Retinal pigment epithelial cell (primary cell): ENCODE results near the gene SYNE2.

Source experiments
- DNase-seq: peaks from one replicate; pipeline ENCODE4 v3.0.0-alpha.2; 2010; ENCODE audit warnings: low read depth
- H3K4me3 ChIP-seq: 2 replicates; pipeline ENCODE4 v1.5.1; 2011; ENCODE audit warnings: mild to moderate bottlenecking, low read length, control low read depth, moderate library complexity
- TF ChIP-seq, protein P1 (sequence below): conservative IDR thresholded peaks from 2 replicates; pipeline ENCODE4 v1.5.1; 2011; ENCODE audit warnings: low read depth, low read length, control low read depth, inconsistent platforms

SYNE2 gene

DNA sequence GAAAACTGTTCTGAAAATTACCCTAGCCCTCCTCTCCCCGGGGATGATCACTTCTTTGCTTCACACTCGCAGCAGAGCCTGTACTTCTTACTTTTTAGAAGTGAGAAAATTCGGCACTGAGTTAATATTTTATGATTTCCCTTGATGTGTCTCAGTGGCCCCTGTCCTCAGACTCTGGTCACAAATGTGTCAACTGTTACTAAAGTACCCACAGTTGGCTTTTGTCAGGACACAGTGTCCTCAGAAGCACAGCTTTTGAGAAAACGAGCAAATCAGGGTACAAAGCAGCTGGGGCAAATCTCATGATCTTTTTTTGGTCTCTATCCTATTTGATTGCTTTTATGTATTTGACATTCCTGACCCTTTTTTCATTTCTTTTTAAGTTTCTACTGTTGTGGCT is 142.5 kb downstream of the SYNE2 start:
- no peak overlapping the region for H3K4me3 ChIP-seq
- TF ChIP-seq, protein P1, sequence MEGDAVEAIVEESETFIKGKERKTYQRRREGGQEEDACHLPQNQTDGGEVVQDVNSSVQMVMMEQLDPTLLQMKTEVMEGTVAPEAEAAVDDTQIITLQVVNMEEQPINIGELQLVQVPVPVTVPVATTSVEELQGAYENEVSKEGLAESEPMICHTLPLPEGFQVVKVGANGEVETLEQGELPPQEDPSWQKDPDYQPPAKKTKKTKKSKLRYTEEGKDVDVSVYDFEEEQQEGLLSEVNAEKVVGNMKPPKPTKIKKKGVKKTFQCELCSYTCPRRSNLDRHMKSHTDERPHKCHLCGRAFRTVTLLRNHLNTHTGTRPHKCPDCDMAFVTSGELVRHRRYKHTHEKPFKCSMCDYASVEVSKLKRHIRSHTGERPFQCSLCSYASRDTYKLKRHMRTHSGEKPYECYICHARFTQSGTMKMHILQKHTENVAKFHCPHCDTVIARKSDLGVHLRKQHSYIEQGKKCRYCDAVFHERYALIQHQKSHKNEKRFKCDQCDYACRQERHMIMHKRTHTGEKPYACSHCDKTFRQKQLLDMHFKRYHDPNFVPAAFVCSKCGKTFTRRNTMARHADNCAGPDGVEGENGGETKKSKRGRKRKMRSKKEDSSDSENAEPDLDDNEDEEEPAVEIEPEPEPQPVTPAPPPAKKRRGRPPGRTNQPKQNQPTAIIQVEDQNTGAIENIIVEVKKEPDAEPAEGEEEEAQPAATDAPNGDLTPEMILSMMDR: no peak
- DNase-seq: no peak

GRCh38 chr14:63996016-63996415 is 143.2 kb downstream of the SYNE2 start:
- TF ChIP-seq, protein P1: no peak
- H3K4me3 ChIP-seq: no peak overlapping the region
- no peak for DNase-seq

DNA sequence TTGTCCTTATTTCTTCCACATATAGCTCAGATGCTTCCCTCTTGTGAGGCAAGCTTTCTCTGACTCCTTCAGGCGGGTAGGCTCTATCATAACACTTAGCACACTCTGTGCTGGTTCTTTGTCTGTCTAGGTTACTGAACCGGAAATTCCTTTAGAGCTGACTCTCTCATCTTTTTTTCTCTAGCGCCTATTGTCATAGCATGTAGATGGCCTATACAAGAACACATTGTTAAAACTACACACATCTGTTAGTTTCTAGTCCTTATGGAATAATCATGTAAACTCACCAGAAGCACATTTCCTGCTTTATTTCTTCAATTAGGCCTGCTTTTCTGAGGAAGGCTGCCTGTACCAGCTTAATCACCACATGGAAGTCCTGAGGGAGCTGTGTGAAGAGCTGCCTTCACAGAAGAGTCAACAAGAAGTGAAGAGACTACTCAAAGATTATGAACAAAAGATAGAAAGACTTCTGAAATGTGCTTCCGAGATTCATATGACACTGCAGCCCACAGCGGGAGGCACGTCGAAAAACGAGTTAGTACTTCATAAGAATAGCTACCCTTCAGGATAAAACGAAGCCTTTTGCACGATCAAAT is 143.9 kb downstream of the SYNE2 start:
- TF ChIP-seq, protein P1: no peak
- no peak overlapping the region for H3K4me3 ChIP-seq
- no peak for DNase-seq

GRCh38 chr14:64000749-64001148 is 147.9 kb downstream of the SYNE2 start:
- TF ChIP-seq, protein P1: no peak
- no peak for DNase-seq
- no peak overlapping the region for H3K4me3 ChIP-seq

DNA sequence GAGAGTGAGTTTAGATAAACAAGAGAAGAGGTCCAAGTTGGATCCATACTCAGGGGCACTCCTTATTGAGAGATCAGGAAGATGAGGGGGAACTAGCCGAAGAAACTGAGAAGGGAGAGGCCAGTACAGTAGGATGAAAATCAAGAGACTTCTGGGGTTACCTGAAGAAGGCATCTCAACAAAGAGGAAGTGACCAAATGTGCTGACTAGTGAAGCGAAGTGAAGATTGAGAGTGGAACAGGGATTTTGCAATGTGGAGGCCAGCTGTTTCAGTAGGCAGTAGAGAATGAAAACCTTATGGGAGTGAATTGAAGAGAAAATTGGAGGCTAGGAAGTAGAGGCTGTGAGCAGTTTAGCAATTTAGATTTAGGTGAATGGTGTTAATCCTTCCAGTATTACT is 153.0 kb downstream of the SYNE2 start:
- no peak for DNase-seq
- no peak overlapping the region for H3K4me3 ChIP-seq
- TF ChIP-seq, protein P1: no peak

DNA sequence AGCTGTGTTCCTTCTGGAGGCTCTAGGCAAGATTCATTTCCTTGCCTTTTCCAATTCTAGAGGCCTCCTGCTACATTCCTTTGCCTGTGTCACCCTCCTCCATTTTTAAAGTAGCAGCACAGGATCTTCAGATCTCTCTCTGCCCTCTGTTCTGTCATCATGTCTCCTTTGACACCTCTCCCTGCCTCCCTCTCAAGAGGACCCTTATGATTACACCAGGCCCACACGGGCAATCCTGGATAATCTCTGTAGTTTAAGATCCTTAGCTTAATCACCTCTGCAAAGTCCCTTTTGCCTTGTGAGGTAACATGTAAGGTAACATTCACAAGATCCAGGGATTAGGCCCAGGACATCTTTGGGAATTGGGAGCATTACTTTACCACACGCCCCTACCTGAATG is 155.2 kb downstream of the SYNE2 start:
- no peak for DNase-seq
- no peak overlapping the region for H3K4me3 ChIP-seq
- TF ChIP-seq, protein P1: no peak

DNA sequence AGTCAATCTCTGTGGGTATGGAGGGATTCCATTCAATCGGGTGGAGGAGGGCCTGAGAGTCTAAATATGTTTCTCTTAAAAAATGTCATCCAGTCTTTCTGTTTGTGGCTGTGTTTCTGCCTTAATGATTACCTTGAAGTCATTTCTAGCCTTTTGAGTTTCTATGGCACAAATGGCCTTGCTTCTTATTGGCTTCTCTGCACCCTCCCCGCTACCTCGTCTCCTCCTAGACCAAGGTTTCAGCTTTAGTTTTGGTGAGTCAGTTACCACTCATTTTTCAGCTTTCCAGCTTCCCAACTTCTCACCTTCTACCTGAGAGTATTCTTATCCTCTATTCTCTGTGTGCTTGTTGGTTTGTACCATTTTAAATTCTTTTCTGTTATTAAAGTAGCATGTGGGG is 159.2 kb downstream of the SYNE2 start:
- no peak for DNase-seq
- H3K4me3 ChIP-seq: no peak overlapping the region
- TF ChIP-seq, protein P1: no peak
